HG03045 (cell line): ENCODE results near the gene ECSIT.
A peak's percentile ranks its signal among the peaks of the same experiment; 100 is the strongest.

Experiments used
- ATAC-seq: cut with Tn5 transposase; IDR thresholded peaks from one replicate; pipeline ENCODE4 v1.9.1; 2021; ENCODE audit warnings: mild to moderate bottlenecking, moderate library complexity; ENCODE audit not compliant: unreplicated experiment

The ECSIT gene

DNA sequence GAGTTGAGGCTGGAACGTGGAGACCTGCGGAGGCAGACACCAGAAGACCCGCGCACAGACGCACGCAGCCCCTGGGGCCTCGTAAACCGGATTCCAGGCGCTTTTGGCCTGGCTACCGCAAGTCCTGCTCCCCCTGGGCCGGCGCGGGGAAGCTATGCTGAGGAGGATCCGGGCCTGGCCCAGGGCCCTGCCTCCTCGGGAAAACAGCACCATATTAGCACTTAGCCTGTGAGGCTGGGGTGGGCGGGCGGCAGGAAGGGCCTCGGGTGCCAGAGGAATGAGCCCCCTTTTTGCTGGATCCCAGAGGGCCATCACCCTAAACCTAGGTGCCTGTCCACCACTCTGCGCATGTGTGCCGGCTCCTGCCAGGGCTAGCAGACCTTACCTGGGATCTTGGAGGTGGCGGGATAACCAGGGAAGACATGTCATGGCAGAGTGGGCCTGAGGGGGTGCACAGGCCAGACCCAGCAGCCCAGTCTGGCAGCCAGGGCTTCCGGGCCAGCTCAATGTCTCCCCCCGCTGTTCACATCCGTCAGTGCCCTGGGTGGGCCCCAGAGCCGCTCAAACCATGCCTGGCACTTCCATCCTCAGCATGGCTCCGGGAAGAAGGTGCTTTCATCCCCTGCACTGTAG is 22.8 kb upstream of the ECSIT start:
- no peak for ATAC-seq

DNA sequence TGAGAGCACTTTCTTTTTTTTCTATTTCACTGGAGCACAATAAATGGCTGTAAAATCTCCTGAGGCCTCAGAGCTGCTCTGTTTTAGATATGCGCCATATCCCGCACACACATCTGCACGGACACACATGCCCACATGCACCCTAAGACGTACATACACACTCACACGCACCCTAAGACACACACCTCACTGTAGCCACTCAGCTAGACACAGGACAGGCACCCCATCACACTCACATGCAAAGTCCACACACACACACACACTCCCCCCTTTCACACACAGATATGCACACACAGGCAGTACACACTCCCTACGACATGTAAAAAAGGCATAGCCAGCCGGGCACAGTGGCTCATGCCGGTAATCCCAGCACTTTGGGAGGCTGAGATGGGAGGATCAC is 21.3 kb upstream of the ECSIT start:
- ATAC-seq, result no peak

DNA sequence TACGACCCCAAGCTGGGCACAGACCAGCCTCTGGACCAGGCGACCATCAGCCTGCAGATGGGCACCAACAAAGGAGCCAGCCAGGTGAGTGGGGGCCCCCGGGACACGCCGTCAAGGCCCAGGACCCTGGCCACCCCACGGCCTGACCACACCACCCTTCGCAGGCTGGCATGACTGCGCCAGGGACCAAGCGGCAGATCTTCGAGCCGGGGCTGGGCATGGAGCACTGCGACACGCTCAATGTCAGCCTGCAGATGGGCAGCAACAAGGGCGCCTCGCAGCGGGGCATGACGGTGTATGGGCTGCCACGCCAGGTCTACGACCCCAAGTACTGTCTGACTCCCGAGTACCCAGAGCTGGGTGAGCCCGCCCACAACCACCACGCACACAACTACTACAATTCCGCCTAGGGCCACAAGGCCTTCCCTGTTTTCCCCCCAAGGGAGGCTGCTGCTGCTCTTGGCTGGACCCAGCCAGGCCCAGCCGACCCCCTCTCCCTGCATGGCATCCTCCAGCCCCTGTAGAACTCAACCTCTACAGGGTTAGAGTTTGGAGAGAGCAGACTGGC is 20.5 kb upstream of the ECSIT start:
- ATAC-seq, result no peak

DNA sequence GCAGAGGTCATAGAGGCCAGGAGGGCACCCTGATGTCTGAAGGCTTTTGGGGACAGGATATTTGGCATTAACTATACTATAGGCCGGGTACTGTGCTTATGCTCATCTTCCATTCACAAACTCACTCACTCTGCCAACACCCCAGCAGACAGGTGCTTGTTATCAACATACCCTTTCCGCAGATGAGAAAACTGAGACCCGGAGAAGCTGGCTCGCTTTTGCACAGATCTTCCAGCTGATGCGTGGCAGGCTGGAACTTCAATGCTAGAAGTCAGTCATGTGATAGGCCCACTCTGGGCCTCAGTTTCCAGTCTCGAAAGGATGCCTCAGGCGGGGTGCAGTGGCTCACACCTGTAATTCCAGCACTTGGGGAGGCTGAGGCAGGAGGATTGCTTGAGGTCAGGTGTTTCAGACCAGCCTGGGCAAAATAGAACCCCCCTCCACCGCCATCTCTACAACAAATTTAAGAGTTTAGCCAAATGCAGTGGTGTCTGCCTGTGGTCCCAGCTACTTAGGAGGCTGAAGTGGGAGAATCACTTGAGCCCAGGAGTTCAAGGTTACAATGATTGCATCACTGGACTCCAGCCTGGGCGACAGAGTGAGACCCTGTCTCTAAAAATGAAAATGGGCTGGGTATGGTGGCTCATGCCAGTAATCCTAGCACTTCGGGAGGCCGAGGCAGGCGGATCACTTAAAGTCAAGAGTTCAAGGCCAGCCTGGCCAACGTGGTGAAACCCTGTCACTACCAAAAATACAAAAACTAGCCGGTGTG is 19.2 kb upstream of the ECSIT start:
- no peak for ATAC-seq

DNA sequence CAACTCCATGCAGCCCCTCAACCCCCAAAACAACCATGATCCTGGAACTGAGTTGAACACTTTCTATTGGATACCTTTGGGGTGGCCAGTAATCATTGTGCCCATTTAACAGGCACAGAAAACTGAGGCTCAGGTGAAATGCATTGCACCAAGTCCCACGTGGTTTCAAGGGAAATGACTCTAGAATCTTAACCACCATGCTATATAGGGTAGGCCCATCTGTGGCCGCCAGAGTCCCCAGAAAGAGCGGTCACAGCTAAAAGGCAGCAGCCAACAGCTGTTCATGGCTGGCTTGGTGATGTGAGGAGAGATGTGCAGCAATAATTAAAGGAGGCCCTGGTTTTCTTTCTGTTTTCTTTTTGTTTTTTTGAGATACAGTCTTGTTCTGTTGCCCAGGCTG is 12.3 kb upstream of the ECSIT start:
- no peak for ATAC-seq

DNA sequence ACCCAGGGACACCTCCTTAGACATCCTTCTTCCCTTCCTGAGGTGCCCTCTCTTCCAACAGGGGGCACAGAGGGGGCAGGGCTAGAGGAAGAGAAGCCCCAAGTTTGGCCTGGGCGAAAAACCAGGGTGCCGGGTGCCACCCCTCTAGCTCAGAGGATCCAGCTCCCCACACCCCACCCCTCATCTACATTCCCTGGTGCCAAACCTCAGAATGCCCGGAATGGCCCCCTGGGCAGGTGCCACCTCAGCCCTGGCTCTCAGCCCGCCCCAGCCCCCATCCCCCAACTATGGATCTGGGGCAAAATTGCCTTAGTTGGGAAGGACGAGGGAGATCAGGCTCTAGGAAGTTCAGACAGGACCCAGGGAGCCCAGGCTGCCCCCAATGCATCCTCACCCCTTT is 11.7 kb upstream of the ECSIT start:
- ATAC-seq, result no peak

DNA sequence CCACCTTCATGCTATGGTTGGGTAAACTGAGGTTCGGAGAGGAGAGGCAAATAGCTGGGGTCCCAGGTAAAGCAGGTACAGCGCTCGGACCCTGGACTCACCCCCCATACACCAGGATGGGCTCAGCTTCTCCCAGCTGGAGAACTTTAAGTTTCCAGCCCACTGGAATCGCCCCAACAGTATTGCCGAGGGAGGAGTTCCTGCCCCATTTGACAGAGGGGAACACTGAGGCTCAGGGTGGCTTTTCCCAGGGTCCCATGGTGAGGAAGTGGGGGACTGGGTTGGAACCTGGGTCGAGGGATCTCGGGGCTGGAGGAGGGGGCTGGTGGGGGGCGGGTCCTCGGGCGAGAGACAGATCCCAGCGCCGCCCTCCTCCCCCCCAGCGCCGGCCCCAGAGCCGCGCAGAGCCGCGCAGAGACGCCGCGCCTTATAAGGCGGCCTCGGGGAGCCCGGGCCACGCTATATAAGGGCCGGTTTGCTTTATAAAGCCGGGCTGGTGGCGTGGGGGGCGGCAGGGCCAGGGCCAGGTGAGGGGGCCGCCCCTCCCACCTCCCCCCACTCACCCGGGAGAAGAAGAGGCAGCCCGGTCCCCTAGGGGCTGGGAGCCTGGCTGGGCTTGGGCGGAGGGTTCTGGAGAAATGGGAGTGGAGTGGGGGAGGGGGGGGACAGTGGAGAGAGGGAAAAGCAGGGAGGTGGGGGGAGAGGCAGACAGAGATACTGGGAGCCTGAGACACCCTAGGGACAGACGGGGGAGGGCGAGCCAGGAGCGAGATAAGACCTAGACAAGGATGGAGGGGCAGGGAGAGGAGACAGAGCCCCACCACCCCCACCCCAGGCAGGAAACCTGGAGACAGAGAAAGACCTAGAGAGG is 10.8 kb upstream of the ECSIT start:
- no peak for ATAC-seq

DNA sequence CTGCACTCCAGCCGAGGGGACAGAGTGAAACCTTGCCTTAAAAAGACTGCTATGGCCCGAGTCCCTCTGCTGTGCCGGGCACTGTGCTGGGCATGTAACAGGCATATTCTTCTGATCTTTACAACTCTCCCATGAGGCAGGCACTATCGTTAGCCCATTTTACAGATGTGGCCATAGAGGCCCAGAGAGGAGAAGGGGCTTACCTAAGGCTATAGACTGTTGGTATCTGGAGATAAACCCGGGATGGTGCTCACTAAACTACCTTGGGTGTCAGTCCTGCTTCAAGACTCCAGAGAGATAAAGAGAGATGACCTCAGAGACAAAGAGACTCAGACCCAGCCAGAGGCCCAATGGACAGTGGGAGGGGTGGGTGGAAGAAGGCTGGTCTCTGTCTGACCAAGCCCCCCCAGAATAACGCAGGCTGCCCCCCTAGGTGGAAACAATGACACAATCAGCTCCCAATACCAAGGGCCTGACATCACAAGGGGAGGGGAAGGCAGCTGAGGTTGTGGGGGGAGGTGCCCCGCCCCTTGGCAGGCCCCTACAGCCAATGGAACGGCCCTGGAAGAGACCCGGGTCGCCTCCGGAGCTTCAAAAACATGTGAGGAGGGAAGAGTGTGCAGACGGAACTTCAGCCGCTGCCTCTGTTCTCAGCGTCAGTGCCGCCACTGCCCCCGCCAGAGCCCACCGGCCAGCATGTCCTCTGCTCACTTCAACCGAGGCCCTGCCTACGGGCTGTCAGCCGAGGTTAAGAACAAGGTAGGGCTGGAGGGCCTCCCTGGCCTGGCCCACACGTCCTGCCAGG is 9.5 kb upstream of the ECSIT start, which contains the start of gene CNN1:
Gene CNN1, plus strand, starts transcription at position 620 of the 805 bp plus-strand sequence. Its CDS starts 77 bp downstream, at position 697.
- no peak for ATAC-seq

DNA sequence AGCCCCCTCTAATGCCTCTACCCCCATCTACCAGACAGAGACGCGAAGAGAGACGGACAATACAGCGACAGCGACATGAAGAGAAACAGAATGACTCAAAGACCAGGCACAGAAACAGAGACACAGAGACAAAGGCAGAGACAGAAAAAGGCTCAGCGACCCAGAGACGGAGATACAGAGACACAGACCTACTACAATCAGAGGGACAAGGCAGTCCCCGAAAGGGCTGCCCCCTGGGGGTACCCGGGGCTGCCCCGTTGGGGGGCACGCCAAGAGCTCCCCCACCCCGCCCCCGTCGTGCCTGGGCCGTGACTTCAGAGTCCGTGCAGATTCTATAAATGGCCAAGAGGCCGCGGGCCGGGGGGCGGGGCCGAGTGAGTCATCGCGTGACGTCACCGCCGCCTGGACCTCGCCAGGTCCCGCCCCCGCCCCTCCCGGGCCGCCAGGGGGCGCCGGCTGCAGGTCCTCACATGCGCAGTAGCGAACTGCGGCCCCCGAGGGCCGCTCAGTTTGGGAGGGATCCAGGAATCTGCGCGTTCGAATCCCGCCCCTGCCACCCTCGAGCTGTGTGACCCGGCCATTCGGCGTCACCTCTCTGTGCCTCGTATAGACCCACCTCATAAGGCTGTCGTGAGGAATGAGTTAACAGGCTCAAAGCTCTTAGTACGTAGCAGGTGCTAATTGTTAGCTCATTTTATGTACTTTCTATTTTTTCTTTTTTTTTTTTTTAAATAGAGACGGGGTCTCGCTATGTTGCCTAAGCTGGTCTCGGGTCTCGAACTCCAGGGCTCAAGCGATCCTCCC is 7.1 kb upstream of the ECSIT start:
- peak; percentile 66 for ATAC-seq

DNA sequence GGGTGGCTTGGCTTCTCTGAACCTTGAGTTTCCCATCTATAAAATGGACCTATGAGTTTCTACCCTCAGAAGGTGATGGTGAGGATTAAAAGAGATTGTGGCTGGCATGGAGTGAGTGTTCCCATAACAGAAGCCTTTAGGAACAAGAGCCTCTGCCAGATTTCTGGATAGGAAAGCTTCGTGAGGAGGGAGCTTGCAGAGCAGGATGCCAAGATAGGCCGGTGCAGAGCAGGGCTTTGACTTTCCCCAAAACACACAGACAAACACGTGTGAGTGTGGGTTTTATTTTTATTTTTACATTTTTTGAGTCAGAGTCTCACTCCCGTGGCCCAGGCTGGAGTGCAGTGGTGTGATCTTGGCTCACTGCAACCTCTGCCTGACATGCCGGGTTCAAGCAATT is 6.0 kb upstream of the ECSIT start:
- no peak for ATAC-seq

DNA sequence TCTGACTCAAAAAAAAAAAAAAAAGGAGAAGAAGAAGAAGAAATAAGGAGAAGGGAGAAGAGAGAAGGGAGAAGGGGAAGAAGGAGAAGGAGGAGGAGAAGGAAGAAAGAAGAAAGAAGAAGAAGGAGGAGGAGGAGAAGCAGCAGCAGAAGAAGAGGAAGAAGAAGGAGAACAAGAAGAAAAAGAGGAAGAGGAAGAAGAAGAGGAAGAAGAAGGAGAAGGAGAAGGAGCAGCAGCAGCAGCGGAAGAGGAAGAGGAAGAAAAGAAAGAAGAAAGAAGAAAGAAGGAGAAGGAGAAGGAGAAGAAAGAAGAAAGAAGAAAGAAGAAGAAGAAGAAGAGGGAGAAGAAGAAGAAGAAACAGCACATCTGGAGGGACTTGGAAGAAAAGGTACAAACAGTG is 5.6 kb upstream of the ECSIT start:
- no peak for ATAC-seq

DNA sequence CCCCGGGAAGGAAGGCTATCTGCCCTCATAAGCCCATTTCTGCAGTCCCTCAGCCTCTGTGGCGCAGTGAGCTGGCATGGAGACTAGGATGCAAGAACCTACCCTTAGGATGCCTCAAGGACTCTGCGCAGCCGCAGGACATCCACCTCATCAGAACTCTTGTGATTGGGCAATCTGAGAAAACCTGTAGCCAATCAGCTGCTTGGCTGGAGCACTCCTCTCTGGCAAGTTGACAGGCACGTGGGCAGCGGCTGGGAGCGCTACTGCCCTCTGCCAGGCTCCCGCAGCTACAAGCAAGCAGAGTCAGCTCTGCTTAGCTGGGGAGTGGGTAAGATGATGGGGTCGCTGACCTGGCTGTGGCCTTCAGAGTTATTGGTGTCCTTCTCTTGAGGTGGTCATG is 1.5 kb upstream of the ECSIT start:
- ATAC-seq, result no peak

DNA sequence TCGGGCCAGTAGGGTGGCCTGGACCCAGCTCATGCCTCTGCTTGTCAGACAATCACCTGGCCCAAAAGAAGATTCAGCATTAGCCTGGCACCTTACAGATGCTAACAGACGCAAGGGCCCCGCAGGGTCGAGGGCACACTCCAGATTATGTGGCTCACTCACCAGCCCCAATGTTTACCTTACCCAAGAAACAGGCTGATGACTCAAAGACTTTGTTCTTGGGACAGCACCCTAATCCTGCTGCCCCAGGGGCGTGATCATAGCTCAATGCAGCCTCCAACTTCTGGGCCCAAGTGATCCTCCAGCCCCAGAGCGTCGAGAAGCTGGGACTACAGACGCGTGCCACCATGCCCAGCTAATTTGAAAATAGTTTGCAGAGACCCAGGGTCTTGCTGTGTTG is 9.8 kb downstream of the ECSIT start:
- no peak for ATAC-seq

DNA sequence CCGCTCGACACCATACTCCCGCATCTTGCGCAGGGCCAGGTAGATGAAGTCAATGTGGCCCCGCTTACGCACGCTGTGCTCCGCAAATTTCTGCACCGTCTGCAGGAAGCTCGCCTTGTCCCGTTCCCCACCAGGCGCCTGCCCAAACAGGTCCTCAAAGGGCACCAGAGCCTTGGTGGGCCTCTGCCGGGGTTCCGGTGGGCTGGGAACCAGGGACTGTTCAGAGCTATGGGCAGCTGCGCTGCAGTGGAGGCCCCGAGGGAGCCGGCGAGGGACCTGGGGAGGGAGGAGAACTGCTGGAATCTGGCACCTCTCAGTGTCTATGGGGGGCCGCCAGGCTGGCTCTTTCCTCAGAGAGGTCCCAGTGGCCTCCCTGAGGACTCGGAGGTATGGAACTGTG is 15.0 kb downstream of the ECSIT start:
- ATAC-seq, result no peak

DNA sequence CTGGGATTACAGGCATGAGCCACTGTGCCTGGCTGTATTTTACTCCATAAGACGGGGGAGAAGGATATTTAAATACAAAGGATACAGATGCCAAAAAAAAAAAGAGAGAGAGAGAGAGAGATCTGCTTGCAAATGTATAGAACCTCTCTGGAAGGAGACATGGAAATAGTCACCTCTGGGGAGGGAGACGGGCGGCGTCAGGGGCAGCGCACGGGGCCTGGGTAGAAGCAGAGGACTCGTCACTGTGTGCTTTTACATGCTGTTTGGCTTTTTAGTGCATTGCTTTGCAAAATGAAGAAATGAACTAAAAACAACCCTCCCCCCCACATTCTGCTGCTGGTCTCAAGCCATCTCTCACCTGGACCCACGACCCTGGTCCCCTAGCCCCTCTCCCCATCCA is 18.5 kb downstream of the ECSIT start:
- ATAC-seq, result no peak

DNA sequence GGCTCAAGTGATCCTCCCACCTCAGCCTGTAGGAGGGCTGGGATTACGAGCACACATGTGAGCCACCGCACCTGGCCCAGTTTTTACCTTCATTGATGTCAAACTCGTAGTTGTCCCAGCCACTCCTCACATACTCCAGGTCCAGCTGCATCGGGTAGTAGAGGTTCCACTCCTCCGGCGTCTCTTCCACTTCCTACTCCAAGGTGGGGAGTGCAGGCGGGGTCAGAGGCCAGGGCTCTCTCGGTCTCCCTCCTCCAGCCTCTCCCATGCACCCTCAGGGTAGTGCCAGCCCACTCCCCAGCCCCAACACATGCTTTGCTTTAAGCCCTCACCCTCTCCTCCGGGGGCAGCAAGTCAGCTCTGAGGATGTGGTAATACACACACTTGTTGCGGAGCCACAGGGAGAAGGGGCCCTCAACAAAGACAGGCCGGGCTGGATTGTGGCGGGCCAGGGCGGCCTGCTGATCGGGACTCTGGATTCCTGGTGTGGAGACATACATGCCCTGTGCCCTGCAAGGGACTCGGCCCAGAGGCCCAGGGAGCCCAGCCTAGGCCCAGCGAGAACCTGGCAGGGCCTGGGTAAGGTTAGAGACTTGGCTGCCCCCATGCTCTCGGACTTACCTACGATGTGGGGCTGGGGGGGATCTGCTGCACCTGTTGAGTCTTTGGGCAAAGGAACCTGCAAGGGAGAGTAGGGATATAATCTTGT is 21.4 kb downstream of the ECSIT start:
- no peak for ATAC-seq

DNA sequence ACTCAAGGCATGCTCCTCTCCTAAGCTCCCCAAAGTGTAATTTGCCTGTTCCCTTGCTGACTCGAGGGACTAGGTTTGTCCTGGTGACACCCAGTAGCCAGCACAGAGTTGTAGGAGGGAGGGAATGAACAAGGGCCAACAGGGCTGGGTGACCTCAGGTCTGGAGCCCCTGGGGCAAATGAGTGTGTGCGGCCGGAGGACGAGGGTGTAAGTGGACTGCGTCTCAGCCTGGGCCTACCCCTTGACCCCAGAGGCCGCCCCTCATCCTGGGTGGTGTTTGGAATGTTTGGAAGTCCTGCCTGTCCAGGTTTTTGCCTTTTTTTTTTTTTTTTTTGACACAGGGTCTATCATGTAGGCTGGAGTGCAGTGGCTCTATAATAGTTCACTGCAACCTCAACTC is 22.0 kb downstream of the ECSIT start:
- no peak for ATAC-seq

DNA sequence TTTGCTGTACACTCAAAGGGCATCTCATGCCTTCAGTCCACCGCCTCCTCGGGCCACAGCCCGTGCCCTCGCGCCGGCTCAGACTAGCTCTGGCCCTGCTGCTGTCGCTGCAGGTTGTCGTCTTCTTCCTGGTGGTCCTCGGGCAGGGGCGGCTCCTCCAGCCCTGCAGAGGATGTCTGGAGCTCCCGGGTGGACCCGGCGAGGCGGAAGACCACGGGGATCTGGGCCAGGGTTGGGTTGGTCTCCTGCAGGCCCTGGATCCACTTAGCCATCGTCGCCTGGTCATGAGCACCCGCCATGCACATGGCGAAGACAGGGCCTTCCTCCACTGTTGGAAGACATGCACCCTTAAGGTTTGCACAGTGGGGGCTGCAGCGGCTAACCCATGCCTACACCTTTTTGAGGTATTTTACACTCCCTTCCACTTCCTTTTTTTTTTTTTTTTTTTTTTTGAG is 22.8 kb downstream of the ECSIT start:
- peak; percentile 19 for ATAC-seq

DNA sequence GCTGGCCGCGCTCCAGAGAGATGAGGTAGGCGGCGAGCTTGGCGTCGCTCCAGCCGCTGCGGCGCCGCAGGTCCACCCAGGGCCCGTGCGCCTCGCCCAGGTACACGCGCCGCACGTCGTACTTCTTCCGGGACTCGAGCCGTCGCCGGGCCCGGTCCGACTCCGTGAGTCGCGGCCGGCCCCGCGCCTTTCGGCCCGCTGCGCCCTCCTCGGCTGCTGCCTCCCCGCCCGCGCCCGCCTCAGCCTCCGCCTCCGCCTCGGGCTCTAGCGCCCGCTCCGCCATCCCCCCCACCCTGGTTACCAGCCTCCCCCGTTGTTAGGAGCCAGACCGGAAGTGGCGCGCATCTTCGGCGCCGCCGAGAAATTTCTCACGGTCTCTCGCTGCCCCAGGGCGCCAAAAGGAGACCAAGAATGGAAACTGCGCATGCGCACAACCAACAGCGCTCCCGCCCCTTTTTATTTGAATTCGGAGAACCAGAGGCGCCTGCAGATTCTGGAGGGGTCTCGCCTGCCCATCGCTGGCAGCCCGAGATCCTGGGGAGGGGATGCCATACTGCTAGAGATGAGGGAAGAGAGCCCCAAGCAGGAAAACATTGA is 23.3 kb downstream of the ECSIT start, which contains the start of gene ZNF653:
Gene ZNF653, minus strand, starts transcription at position 336 of the 597 bp plus-strand sequence. Its CDS starts 53 bp downstream, at position 283.
- peak; percentile 52 for ATAC-seq
